Measurements from ENCODE around the gene JMJD1C.
"Not testable (repeated sequence)": the region's sequence is repeated elsewhere in the genome, so short reads cannot be mapped to it uniquely, and the experiment has no call there.

The JMJD1C gene

GRCh38 chr10:63313066-63313717 is 152.6 kb downstream of the JMJD1C start:
- Mint-ChIP-seq H3K27ac (no peak overlapping the region), H3K36me3 (ENCODE audit: low read depth) (peaks cover 8% of the 10 kb centered on the region), H3K4me3 (no peak overlapping the region), H3K9me3 (peaks cover 3% of the 10 kb centered on the region), H3K4me1 (ENCODE audit: low read depth) (no peaks in the 10 kb centered on the region), H3K27me3 (no peaks in the 10 kb centered on the region)
- DNase-seq, result no peak

- no peak for DNase-seq
These were observed 157.1 kb downstream of the JMJD1C start for GRCh38 chr10:63308628-63309027.

GRCh38 chr10:63304146-63304545 is 161.6 kb downstream of the JMJD1C start:
- H3K36me3 Mint-ChIP-seq (ENCODE audit: low read depth), result no peaks in the 10 kb centered on the region
- H3K9me3 Mint-ChIP-seq, result no peaks in the 10 kb centered on the region
- H3K4me1 Mint-ChIP-seq (ENCODE audit: low read depth), result peaks cover 4% of the 10 kb centered on the region

More at GRCh38 chr10:63308628-63309027, 157.1 kb downstream of the JMJD1C start:
- Mint-ChIP-seq H3K4me1 (ENCODE audit: low read depth) (no peaks in the 10 kb centered on the region), H3K27me3 (no peaks in the 10 kb centered on the region), H3K27ac (no peak overlapping the region), H3K4me3 (no peak overlapping the region), H3K36me3 (ENCODE audit: low read depth) (no peaks in the 10 kb centered on the region), H3K9me3 (peaks cover 3% of the 10 kb centered on the region)

GRCh38 chr10:63300801-63301200 is 165.0 kb downstream of the JMJD1C start:
- Mint-ChIP-seq H3K27me3 (no peaks in the 10 kb centered on the region), H3K9me3 (no peaks in the 10 kb centered on the region), H3K4me1 (ENCODE audit: low read depth) (peaks cover 4% of the 10 kb centered on the region), H3K27ac (no peak overlapping the region), H3K36me3 (ENCODE audit: low read depth) (no peaks in the 10 kb centered on the region), H3K4me3 (no peak overlapping the region)
- DNase-seq, result no peak

More at GRCh38 chr10:63304146-63304545, 161.6 kb downstream of the JMJD1C start:
- DNase-seq, result no peak
- Mint-ChIP-seq H3K4me3 (no peak overlapping the region), H3K27me3 (no peaks in the 10 kb centered on the region), H3K27ac (no peak overlapping the region)

GRCh38 chr10:63297941-63298340 is 167.8 kb downstream of the JMJD1C start:
- no peak overlapping the region for H3K4me3 Mint-ChIP-seq
- no peaks in the 10 kb centered on the region for H3K36me3 Mint-ChIP-seq (ENCODE audit: low read depth)
- no peaks in the 10 kb centered on the region for H3K9me3 Mint-ChIP-seq
- no peaks in the 10 kb centered on the region for H3K27me3 Mint-ChIP-seq
- H3K4me1 Mint-ChIP-seq (ENCODE audit: low read depth), result peaks cover 4% of the 10 kb centered on the region
- no peak overlapping the region for H3K27ac Mint-ChIP-seq
- DNase-seq, result no peak

- Mint-ChIP-seq H3K4me3 (no peak overlapping the region), H3K4me1 (ENCODE audit: low read depth) (no peaks in the 10 kb centered on the region), H3K9me3 (no peaks in the 10 kb centered on the region), H3K27ac (no peak overlapping the region), H3K36me3 (ENCODE audit: low read depth) (no peaks in the 10 kb centered on the region), H3K27me3 (no peaks in the 10 kb centered on the region)
- no peak for DNase-seq
These were observed 171.0 kb downstream of the JMJD1C start for GRCh38 chr10:63294781-63295180.

GRCh38 chr10:63292847-63293246 is 172.9 kb downstream of the JMJD1C start:
- DNase-seq; H3K36me3 Mint-ChIP-seq (ENCODE audit: low read depth); H3K4me3 Mint-ChIP-seq; H3K9me3 Mint-ChIP-seq; H3K27ac Mint-ChIP-seq; H3K27me3 Mint-ChIP-seq; H3K4me1 Mint-ChIP-seq (ENCODE audit: low read depth): not testable (repeated sequence)

- Mint-ChIP-seq H3K4me1 (ENCODE audit: low read depth) (peaks cover 7% of the 10 kb centered on the region), H3K36me3 (ENCODE audit: low read depth) (no peaks in the 10 kb centered on the region), H3K27me3 (no peaks in the 10 kb centered on the region), H3K27ac (no peak overlapping the region), H3K4me3 (no peak overlapping the region), H3K9me3 (no peaks in the 10 kb centered on the region)
- no peak for DNase-seq
These were observed 177.6 kb downstream of the JMJD1C start for GRCh38 chr10:63288170-63288569.

GRCh38 chr10:63286754-63287264 is 179.0 kb downstream of the JMJD1C start:
- H3K36me3 Mint-ChIP-seq (ENCODE audit: low read depth), result peaks cover 4% of the 10 kb centered on the region
- H3K4me3 Mint-ChIP-seq, result no peak overlapping the region
- H3K4me1 Mint-ChIP-seq (ENCODE audit: low read depth), result peaks cover 7% of the 10 kb centered on the region
- no peaks in the 10 kb centered on the region for H3K27me3 Mint-ChIP-seq
- DNase-seq, result no peak
- H3K27ac Mint-ChIP-seq, result no peak overlapping the region
- H3K9me3 Mint-ChIP-seq, result no peaks in the 10 kb centered on the region

GRCh38 chr10:63286340-63286739 is 179.4 kb downstream of the JMJD1C start:
- Mint-ChIP-seq H3K9me3 (no peaks in the 10 kb centered on the region), H3K27ac (no peak overlapping the region), H3K4me1 (ENCODE audit: low read depth) (peaks cover 7% of the 10 kb centered on the region), H3K36me3 (ENCODE audit: low read depth) (peaks cover 4% of the 10 kb centered on the region), H3K27me3 (no peaks in the 10 kb centered on the region), H3K4me3 (no peak overlapping the region)
- no peak for DNase-seq

GRCh38 chr10:63283901-63284300 is 181.9 kb downstream of the JMJD1C start:
- DNase-seq; H3K36me3 Mint-ChIP-seq (ENCODE audit: low read depth); H3K4me3 Mint-ChIP-seq; H3K27ac Mint-ChIP-seq; H3K27me3 Mint-ChIP-seq; H3K9me3 Mint-ChIP-seq; H3K4me1 Mint-ChIP-seq (ENCODE audit: low read depth): not testable (repeated sequence)

- Mint-ChIP-seq H3K36me3 (ENCODE audit: low read depth) (peaks cover 8% of the 10 kb centered on the region), H3K4me3 (no peak overlapping the region), H3K27ac (no peak overlapping the region), H3K4me1 (ENCODE audit: low read depth) (peaks cover 7% of the 10 kb centered on the region), H3K27me3 (no peaks in the 10 kb centered on the region), H3K9me3 (no peaks in the 10 kb centered on the region)
- DNase-seq, result no peak
These were observed 182.7 kb downstream of the JMJD1C start for GRCh38 chr10:63283093-63283492.

- DNase-seq, result no peak
- Mint-ChIP-seq H3K27me3 (no peaks in the 10 kb centered on the region), H3K4me1 (ENCODE audit: low read depth) (peaks cover 7% of the 10 kb centered on the region), H3K9me3 (no peaks in the 10 kb centered on the region), H3K27ac (no peak overlapping the region), H3K36me3 (ENCODE audit: low read depth) (peaks cover 8% of the 10 kb centered on the region), H3K4me3 (no peak overlapping the region)
These were observed 183.8 kb downstream of the JMJD1C start for GRCh38 chr10:63281967-63282366.

GRCh38 chr10:63280386-63280785 is 185.4 kb downstream of the JMJD1C start:
- H3K4me1 Mint-ChIP-seq (ENCODE audit: low read depth), result peaks cover 9% of the 10 kb centered on the region
- H3K9me3 Mint-ChIP-seq, result no peaks in the 10 kb centered on the region
- H3K27ac Mint-ChIP-seq, result no peak overlapping the region
- H3K36me3 Mint-ChIP-seq (ENCODE audit: low read depth), result peaks cover 8% of the 10 kb centered on the region
- no peak for DNase-seq
- no peaks in the 10 kb centered on the region for H3K27me3 Mint-ChIP-seq
- H3K4me3 Mint-ChIP-seq, result no peak overlapping the region

- Mint-ChIP-seq H3K36me3 (ENCODE audit: low read depth) (no peaks in the 10 kb centered on the region), H3K4me3 (no peak overlapping the region), H3K27ac (peak overlapping the region; percentile 33), H3K9me3 (no peaks in the 10 kb centered on the region), H3K4me1 (ENCODE audit: low read depth) (peaks cover 35% of the 10 kb centered on the region), H3K27me3 (no peaks in the 10 kb centered on the region)
- no peak for DNase-seq
These were observed 190.7 kb downstream of the JMJD1C start for GRCh38 chr10:63275094-63275493.
